Measurements from ENCODE around the gene DNAAF9. TPM values are rescaled to one million over a fixed set of nuclear protein-coding genes. Genes with fewer than 3 reads are reported as not detected.

DNAAF9 gene
- total RNA-seq, 2 experiments from 2014 or later = 1.1 to 1.3 TPM

- H3K9me3 Mint-ChIP-seq = no peaks in the 10 kb centered on the region
Measured at GRCh38 chr20:3403741-3404140, 3.7 kb downstream of the DNAAF9 start.

GRCh38 chr20:3402453-3402852, 5.0 kb downstream of the DNAAF9 start:
- Mint-ChIP-seq H3K9me3 (no peaks in the 10 kb centered on the region), H3K4me3 (no peak overlapping the region), H3K36me3 (peaks cover 1% of the 10 kb centered on the region), H3K4me1 (peaks cover 21% of the 10 kb centered on the region), H3K27me3 (peaks cover 4% of the 10 kb centered on the region), H3K27ac (no peak overlapping the region)
- no peak for DNase-seq

More at GRCh38 chr20:3403741-3404140, 3.7 kb downstream of the DNAAF9 start:
- no peak for DNase-seq
- Mint-ChIP-seq H3K4me3 (no peak overlapping the region), H3K36me3 (peaks cover 1% of the 10 kb centered on the region), H3K4me1 (peaks cover 28% of the 10 kb centered on the region), H3K27me3 (peaks cover 4% of the 10 kb centered on the region), H3K27ac (no peak overlapping the region)

GRCh38 chr20:3400260-3401155, 7.0 kb downstream of the DNAAF9 start:
- Mint-ChIP-seq H3K9me3 (peaks cover 9% of the 10 kb centered on the region), H3K4me1 (peaks cover 7% of the 10 kb centered on the region), H3K27ac (no peak overlapping the region), H3K4me3 (no peak overlapping the region), H3K36me3 (peaks cover 2% of the 10 kb centered on the region), H3K27me3 (no peaks in the 10 kb centered on the region)
- no peak for DNase-seq

- Mint-ChIP-seq H3K4me1 (no peaks in the 10 kb centered on the region), H3K27ac (no peak overlapping the region), H3K4me3 (no peak overlapping the region), H3K9me3 (peaks cover 9% of the 10 kb centered on the region), H3K27me3 (no peaks in the 10 kb centered on the region), H3K36me3 (peaks cover 2% of the 10 kb centered on the region)
- no peak for DNase-seq
Measured at GRCh38 chr20:3398681-3399252, 8.7 kb downstream of the DNAAF9 start.

- Mint-ChIP-seq H3K27ac (no peak overlapping the region), H3K36me3 (peaks cover 2% of the 10 kb centered on the region), H3K4me3 (no peak overlapping the region), H3K4me1 (no peaks in the 10 kb centered on the region), H3K27me3 (no peaks in the 10 kb centered on the region), H3K9me3 (peaks cover 9% of the 10 kb centered on the region)
- DNase-seq = no peak
Measured at GRCh38 chr20:3396492-3396891, 11.0 kb downstream of the DNAAF9 start.

DNA sequence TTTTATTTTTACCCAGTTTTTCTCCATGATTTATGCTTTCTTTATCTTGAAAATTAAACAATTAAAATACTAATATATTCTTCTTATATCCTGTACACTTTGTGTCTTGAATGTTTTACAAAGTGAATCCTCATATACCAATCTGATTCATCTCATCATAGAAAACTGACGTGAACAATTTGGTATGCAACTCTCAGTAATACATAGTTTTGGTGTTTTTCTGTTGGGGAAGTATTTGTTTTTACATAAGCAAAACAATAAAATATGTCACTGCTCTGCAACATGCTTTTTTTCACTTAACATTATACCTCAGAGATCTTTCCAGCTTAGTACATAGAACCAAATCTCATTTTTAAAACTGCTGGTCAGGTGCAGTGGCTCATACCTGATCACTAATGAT, 14.7 kb downstream of the DNAAF9 start:
- no peak for DNase-seq
- peaks cover 13% of the 10 kb centered on the region for H3K9me3 Mint-ChIP-seq
- H3K27ac Mint-ChIP-seq = no peak overlapping the region
- H3K36me3 Mint-ChIP-seq = peaks cover 5% of the 10 kb centered on the region
- H3K27me3 Mint-ChIP-seq = no peaks in the 10 kb centered on the region
- no peak overlapping the region for H3K4me3 Mint-ChIP-seq
- peaks cover 3% of the 10 kb centered on the region for H3K4me1 Mint-ChIP-seq

DNA sequence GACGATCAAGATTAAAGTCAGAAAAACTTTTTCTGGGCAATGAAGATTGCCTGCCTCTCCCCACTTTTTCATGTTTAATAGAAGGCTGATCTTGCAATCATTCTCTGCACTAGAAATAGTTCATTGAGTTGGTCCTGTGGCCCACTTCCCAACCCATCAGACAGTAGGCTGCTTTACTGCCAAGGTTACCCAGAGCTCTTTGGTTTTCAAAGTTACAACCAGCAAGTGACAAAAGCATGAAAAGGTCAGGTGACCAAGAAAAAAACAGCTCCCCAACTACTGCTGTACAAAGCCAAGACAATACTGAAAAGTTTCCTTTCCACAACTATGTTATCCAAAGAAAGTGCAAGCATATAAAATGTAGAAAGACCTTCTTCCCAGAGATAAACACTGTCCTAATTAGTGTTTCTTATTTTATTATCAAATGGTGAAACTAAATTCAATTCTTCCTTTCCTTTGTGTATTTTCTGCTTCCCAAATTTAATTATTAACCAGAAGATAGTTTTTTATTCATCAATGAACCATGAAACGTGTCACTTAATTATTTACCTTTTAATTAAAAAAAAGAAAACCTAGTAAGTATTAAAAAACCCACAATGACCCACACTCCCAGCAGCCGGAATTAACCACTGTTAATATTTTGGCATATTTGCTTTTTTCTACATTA, 16.6 kb downstream of the DNAAF9 start:
- DNase-seq = no peak
- peaks cover 10% of the 10 kb centered on the region for H3K9me3 Mint-ChIP-seq
- H3K36me3 Mint-ChIP-seq = peaks cover 7% of the 10 kb centered on the region
- no peaks in the 10 kb centered on the region for H3K27me3 Mint-ChIP-seq
- H3K4me3 Mint-ChIP-seq = no peak overlapping the region
- peaks cover 3% of the 10 kb centered on the region for H3K4me1 Mint-ChIP-seq
- H3K27ac Mint-ChIP-seq = no peak overlapping the region

DNA sequence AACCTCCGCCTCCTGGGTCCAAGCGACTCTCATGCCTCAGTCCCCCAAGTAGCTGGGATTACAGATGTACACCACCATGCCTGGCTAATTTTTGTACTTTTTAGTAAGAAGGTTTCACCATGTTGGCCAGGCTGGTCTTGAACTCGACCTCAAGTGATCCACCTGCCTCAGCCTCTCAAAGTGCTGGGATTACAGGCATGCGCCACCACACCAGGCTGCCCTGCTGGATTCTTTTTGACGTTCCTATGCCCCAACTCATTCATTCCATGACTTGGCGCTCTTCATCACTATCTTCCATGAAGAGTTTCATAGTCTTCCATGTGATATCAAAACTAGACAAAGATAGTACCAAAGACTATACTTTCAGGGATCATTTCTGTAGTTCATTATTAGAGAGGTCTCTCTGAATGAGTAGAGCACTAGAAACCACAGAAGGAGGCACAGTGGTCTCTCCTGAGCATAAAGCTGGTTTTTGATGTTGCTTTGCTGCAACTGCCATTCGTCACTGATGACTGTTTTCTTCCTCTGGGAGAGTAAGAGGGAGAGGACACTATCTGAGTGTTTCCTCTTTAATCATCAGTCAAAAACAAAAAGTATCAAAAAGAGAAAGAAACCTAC, 23.5 kb downstream of the DNAAF9 start:
- Mint-ChIP-seq H3K36me3 (peaks cover 14% of the 10 kb centered on the region), H3K27me3 (no peaks in the 10 kb centered on the region), H3K27ac (peak overlapping the region; percentile 82), H3K4me1 (peaks cover 13% of the 10 kb centered on the region), H3K4me3 (no peak overlapping the region), H3K9me3 (peaks cover 7% of the 10 kb centered on the region)
- peak; percentile 46 for DNase-seq

- Mint-ChIP-seq H3K4me1 (peaks cover 13% of the 10 kb centered on the region), H3K36me3 (peaks cover 11% of the 10 kb centered on the region), H3K4me3 (no peak overlapping the region), H3K9me3 (peaks cover 3% of the 10 kb centered on the region), H3K27ac (no peak overlapping the region), H3K27me3 (no peaks in the 10 kb centered on the region)
- DNase-seq = no peak
Measured at GRCh38 chr20:3382836-3383235, 24.6 kb downstream of the DNAAF9 start.

DNA sequence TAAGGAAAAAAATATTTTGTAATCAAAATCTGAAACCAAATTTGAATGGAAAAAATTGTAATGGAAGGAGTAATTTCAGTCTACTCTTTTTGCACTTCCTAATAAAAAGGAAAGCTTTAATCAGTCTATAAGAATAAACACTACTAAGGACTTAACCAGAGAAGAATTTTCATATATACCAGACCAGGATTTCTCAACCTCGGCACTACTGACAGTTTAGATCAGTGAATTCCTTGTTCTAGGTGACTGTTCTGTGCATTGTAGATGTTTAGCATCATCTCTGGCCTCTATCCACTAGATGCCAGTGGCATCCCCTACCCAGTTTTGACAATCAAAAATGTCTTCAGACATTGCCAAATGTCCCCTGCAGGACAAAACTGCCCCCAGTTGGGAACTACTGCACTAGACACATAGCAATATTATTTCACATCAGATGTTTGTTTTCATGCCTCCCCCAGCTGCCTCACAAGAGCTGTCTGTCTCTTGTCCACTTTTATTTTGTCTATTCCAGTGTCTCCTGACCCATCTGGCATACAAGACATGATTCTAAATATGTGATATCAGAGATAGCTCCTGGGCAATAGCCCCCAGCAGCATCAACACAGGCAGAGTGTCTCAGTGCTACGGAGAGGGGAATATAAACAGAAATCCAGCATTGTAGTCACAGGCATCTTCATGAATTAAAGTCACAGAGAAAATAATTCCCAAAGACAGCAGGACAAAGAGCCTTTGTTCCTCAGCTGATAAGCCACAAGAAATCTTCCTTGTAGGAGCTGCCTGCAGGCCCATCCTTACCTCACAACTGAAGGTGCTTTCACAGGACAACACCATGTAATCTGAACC, 27.0 kb downstream of the DNAAF9 start:
- peaks cover 13% of the 10 kb centered on the region for H3K4me1 Mint-ChIP-seq
- no peak for DNase-seq
- H3K27me3 Mint-ChIP-seq = no peaks in the 10 kb centered on the region
- H3K27ac Mint-ChIP-seq = no peak overlapping the region
- H3K36me3 Mint-ChIP-seq = peaks cover 8% of the 10 kb centered on the region
- H3K9me3 Mint-ChIP-seq = no peaks in the 10 kb centered on the region
- H3K4me3 Mint-ChIP-seq = no peak overlapping the region

GRCh38 chr20:3378138-3378537, 29.3 kb downstream of the DNAAF9 start:
- Mint-ChIP-seq H3K27ac (no peak overlapping the region), H3K9me3 (no peaks in the 10 kb centered on the region), H3K36me3 (peaks cover 3% of the 10 kb centered on the region), H3K4me3 (no peak overlapping the region), H3K4me1 (no peaks in the 10 kb centered on the region), H3K27me3 (no peaks in the 10 kb centered on the region)
- no peak for DNase-seq

GRCh38 chr20:3377644-3378043, 29.8 kb downstream of the DNAAF9 start:
- no peaks in the 10 kb centered on the region for H3K27me3 Mint-ChIP-seq
- DNase-seq = no peak
- peaks cover 3% of the 10 kb centered on the region for H3K36me3 Mint-ChIP-seq
- no peaks in the 10 kb centered on the region for H3K9me3 Mint-ChIP-seq
- no peak overlapping the region for H3K4me3 Mint-ChIP-seq
- no peak overlapping the region for H3K27ac Mint-ChIP-seq
- H3K4me1 Mint-ChIP-seq = no peaks in the 10 kb centered on the region

DNA sequence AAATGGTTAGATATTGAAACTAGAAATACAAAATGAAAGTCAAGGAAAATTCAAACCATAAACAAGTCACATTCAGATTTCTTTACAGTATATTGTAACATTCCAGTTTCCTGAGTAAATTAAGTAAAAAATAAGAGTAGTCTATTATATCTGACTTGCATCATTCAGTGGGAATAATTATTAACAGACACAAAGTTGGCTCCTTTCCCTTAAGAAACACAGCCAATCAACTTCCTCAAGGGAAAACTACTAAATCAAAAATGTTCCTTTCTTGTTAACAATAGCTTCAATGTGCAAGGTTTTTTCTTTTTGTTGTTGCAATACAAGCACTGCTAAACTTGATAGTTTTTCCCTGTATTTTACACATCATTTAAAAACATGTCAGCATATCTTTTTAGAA, 33.2 kb downstream of the DNAAF9 start:
- Mint-ChIP-seq H3K9me3 (no peaks in the 10 kb centered on the region), H3K27me3 (no peaks in the 10 kb centered on the region), H3K27ac (no peak overlapping the region), H3K4me3 (no peak overlapping the region), H3K4me1 (no peaks in the 10 kb centered on the region), H3K36me3 (peaks cover 6% of the 10 kb centered on the region)
- no peak for DNase-seq

DNA sequence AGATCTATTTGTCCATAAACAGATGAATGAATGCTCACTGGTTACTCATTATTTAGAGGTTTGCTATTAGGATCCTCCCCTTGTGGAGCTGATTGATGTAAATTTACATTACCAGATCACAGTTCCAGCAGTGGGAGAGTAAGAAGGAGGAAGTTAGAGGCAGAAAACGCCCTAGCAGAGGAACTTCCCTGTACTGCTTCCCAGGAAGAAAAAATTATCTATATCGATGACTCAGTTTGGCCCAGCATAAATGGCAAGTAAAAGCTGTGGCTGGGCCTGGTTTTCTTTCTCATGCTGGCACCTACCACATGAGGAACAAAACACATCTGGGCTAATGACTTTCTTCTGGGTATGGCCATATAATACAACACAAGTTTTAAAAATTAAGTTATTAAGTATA, 35.7 kb downstream of the DNAAF9 start:
- Mint-ChIP-seq H3K4me3 (no peak overlapping the region), H3K9me3 (no peaks in the 10 kb centered on the region), H3K4me1 (peaks cover 4% of the 10 kb centered on the region), H3K36me3 (peaks cover 6% of the 10 kb centered on the region), H3K27me3 (no peaks in the 10 kb centered on the region), H3K27ac (no peak overlapping the region)
- no peak for DNase-seq
